Measurements from ENCODE around the gene TSPAN18.

DNA sequence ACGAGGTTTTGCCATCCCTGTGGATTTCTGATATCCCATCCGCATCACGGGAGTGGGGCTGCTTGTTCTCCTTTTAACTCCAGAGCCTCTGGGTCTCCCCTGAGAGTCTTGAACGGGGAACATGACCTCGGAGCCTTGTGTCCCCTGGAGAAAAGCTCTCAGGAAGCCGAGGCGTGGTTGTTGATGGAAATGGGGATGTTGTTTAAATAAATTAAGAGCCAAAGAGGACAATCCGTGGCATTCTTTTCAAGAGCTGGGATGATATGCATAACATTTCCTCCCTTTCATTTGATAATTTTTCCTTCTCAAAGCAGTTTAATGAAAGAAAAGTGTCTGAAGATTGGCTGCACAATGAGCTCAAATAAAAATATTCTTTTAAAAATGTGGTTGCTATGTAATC is 14.2 kb downstream of the TSPAN18 start:
- TF ChIP-seq, protein P1, sequence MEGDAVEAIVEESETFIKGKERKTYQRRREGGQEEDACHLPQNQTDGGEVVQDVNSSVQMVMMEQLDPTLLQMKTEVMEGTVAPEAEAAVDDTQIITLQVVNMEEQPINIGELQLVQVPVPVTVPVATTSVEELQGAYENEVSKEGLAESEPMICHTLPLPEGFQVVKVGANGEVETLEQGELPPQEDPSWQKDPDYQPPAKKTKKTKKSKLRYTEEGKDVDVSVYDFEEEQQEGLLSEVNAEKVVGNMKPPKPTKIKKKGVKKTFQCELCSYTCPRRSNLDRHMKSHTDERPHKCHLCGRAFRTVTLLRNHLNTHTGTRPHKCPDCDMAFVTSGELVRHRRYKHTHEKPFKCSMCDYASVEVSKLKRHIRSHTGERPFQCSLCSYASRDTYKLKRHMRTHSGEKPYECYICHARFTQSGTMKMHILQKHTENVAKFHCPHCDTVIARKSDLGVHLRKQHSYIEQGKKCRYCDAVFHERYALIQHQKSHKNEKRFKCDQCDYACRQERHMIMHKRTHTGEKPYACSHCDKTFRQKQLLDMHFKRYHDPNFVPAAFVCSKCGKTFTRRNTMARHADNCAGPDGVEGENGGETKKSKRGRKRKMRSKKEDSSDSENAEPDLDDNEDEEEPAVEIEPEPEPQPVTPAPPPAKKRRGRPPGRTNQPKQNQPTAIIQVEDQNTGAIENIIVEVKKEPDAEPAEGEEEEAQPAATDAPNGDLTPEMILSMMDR (IDR thresholded peaks at IDR 0.05 in 2 of 3, conservative IDR thresholded peaks at IDR 0.05 in 1 of 3; ENCODE audit: control insufficient read depth in 2 of 3, extremely low read depth in 1 of 3, insufficient read depth in 1 of 3, low read depth in 3 of 3, low read length in 3 of 3), result no peak
- TF ChIP-seq POLR2A (IDR thresholded peaks at IDR 0.05; ENCODE audit: low read depth, low read length), result no peak
- TF ChIP-seq, protein P2, sequence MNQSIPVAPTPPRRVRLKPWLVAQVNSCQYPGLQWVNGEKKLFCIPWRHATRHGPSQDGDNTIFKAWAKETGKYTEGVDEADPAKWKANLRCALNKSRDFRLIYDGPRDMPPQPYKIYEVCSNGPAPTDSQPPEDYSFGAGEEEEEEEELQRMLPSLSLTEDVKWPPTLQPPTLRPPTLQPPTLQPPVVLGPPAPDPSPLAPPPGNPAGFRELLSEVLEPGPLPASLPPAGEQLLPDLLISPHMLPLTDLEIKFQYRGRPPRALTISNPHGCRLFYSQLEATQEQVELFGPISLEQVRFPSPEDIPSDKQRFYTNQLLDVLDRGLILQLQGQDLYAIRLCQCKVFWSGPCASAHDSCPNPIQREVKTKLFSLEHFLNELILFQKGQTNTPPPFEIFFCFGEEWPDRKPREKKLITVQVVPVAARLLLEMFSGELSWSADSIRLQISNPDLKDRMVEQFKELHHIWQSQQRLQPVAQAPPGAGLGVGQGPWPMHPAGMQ (IDR thresholded peaks at IDR 0.05; ENCODE audit: borderline replicate concordance), result no peak
- no peak for TF ChIP-seq ZNF274 (IDR thresholded peaks at IDR 0.05; ENCODE audit: insufficient read depth, insufficient read length)
